ACC112 (cell line): ENCODE results near the gene ITGA3.
A peak's percentile ranks its signal among the peaks of the same experiment; 100 is the strongest.

ENCODE experiments used
- H2AFZ ChIP-seq: fragments of 200-600 bp; sonication (generic); one replicate; pipeline ENCODE4 v1.6.0; 2017; ENCODE audit warnings: antibody characterized with exemption, low read length; ENCODE audit not compliant: unreplicated experiment
- H3K27ac ChIP-seq: fragments of 200-600 bp; sonication (generic); 2 replicates; pipeline ENCODE4 v1.5.1; 2014; ENCODE audit warnings: low read depth, mild to moderate bottlenecking, antibody characterized with exemption, low read length, moderate library complexity
- H3K27me3 ChIP-seq: fragments of 200-600 bp; sonication (generic); 2 replicates; pipeline ENCODE4 v1.6.1; 2014; ENCODE audit warnings: mild to moderate bottlenecking, antibody characterized with exemption, low read length, moderate library complexity, mixed read lengths; ENCODE audit not compliant: insufficient read depth
- H3K36me3 ChIP-seq: fragments of 200-600 bp; sonication (generic); 2 replicates; pipeline ENCODE4 v1.6.1; 2016; ENCODE audit warnings: mild to moderate bottlenecking, antibody characterized with exemption, low read length, moderate library complexity, mixed read lengths; ENCODE audit not compliant: insufficient read depth
- H3K4me1 ChIP-seq: fragments of 200-600 bp; sonication (generic); one replicate; pipeline ENCODE4 v1.6.1; 2016; ENCODE audit warnings: low read length, mixed read lengths; ENCODE audit not compliant: insufficient read depth, unreplicated experiment, control insufficient read depth
- H3K4me3 ChIP-seq: fragments of 200-600 bp; sonication (generic); 2 replicates; pipeline ENCODE4 v1.5.1; 2014; ENCODE audit warnings: mild to moderate bottlenecking, low read depth, low read length
- H3K79me2 ChIP-seq: fragments of 200-600 bp; sonication (generic); one replicate; pipeline ENCODE4 v1.6.0; 2016; ENCODE audit warnings: low read length; ENCODE audit not compliant: control insufficient read depth, unreplicated experiment, insufficient read depth

ITGA3 gene

DNA sequence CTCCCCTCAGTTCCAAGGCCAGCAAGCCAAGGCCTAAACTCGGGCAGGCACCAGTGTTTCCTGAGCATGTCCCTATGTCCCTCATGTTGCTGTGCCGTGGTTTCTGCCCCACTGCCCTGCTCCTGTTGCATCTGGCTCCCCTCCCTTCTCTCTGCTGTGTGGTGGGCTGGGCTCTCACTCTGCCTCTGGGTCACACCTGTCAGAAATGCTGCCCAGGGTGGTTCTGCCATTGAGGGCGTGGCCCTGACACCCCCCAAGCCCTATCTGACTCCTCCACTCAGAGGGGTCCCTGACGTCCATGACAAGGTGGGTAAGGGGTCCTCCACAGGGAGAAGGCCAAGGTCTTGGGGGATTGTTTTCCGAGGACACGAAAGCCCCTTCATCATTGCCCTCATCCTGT is 9.2 kb upstream of the ITGA3 start:
- H3K27me3 ChIP-seq = no peaks in the 10 kb centered on the region
- no peaks in the 10 kb centered on the region for H3K36me3 ChIP-seq
- peak overlapping the region; percentile 79; the same call in 1 of the 2 replicates for H3K27ac ChIP-seq
- peaks cover 71% of the 10 kb centered on the region for H3K4me1 ChIP-seq
- H2AFZ ChIP-seq = no peak overlapping the region
- no peaks in the 10 kb centered on the region for H3K79me2 ChIP-seq
- no peak overlapping the region for H3K4me3 ChIP-seq

DNA sequence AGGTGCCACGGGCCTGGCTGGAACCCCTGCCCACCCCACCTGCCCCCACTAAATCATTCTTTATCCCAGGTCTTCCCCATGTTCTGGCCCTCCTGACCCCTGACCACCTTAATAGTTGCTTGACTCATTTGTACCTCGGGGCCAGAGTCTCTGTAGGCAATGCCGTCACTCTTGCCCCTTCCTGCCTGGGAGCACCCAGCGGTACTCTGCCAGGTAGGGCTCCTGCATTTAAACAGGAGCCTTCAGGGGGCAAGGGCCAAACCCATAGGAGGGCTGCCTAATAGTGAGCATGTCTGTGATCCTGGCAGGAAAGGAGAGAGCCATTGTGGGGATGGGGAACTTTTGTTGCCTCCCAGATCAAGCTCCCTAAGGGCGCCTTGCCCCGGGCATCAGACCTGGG is 8.8 kb upstream of the ITGA3 start:
- H2AFZ ChIP-seq = no peak overlapping the region
- no peaks in the 10 kb centered on the region for H3K36me3 ChIP-seq
- no peak overlapping the region for H3K4me3 ChIP-seq
- peak overlapping the region; percentile 79 for H3K27ac ChIP-seq
- peaks cover 75% of the 10 kb centered on the region for H3K4me1 ChIP-seq
- no peaks in the 10 kb centered on the region for H3K27me3 ChIP-seq
- H3K79me2 ChIP-seq = no peaks in the 10 kb centered on the region

DNA sequence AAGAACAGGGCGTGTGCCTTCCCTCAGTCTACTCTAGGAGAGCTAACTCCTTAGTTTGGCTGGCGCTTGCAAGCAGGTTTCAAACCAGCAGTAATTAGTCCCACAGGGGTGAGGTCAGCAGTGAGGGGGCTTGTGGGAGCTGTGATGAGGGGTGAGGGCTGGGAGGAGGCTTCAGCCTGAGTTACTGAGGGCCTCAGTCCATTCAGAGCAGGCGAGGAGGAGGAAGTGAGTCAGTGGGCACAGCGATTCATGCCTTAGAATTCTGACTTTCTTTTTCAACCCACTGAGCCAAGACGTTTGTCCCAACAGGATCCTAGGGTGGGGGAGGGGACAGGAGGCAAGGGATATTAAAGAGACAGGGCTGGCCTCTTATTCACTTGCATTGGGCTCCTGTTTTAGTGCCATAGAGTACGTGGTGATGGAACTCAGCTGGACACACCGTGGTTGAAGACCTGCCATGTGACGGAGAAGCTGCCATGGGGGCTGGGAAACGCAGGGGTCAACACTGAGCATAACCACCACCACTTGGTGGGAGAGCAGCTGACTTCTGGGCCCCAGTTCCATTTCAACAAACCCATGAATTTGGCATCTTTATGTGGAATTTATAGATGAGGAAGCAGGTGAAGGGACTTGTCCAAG is 8.3 kb upstream of the ITGA3 start:
- peak overlapping the region; percentile 79 for H3K27ac ChIP-seq
- no peak overlapping the region for H3K4me3 ChIP-seq
- H2AFZ ChIP-seq = no peak overlapping the region
- no peaks in the 10 kb centered on the region for H3K36me3 ChIP-seq
- peaks cover 80% of the 10 kb centered on the region for H3K4me1 ChIP-seq
- H3K79me2 ChIP-seq = no peaks in the 10 kb centered on the region
- H3K27me3 ChIP-seq = no peaks in the 10 kb centered on the region

DNA sequence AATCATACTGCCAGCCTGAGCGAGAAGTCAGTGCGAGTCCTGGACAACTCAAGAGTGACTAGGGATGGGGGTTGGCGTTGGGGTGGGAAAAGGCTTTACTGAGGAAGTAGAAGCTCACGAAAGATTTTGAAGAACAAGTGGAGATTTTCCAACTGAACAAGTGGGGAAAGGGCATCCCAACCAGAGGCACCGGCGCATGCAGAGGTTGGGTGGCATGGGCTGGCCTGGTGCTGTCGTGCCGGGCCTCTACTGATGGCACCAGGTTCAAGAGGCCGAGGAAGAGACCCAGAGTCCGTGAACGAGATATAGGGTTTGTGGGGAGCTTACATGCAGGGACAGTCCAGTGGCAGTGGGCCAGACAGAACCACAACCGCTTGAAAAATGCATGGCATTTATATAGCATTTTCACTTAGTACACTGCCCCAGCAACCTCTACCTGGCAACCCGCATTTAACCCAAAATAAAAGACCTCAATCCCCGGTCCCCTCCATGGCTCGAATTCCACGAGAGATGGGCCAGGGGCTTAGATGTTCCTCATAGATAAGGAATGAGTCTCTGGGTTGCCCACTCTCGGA is 7.7 kb upstream of the ITGA3 start:
- peaks cover 82% of the 10 kb centered on the region for H3K4me1 ChIP-seq
- no peaks in the 10 kb centered on the region for H3K36me3 ChIP-seq
- H3K79me2 ChIP-seq = no peaks in the 10 kb centered on the region
- H3K27ac ChIP-seq = peak overlapping the region; percentile 79
- H3K4me3 ChIP-seq = no peak overlapping the region
- H2AFZ ChIP-seq = no peak overlapping the region
- H3K27me3 ChIP-seq = no peaks in the 10 kb centered on the region

DNA sequence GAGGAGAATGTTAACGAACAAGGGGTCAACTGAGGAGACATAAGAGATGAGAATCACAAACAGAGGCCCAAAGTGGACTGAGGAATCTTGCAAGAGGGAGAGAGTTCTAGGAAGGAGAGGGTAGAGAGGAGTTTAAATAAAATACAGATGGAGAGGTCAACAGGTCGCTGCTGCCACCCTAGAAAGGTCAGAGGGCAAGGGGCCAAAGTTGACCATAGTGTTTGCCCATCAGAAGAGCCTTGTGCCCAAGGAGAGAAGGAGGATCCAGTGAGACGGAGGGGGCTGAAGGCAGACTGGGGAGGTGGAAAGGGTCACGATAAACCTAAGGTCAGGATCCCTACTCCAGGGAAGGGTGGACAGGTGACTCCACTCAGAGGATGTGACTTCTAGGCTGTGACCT is 6.9 kb upstream of the ITGA3 start:
- H3K27ac ChIP-seq = no peak overlapping the region
- H3K27me3 ChIP-seq = no peaks in the 10 kb centered on the region
- H3K79me2 ChIP-seq = peaks cover 6% of the 10 kb centered on the region
- H2AFZ ChIP-seq = no peak overlapping the region
- H3K4me1 ChIP-seq = peaks cover 82% of the 10 kb centered on the region
- H3K36me3 ChIP-seq = no peaks in the 10 kb centered on the region
- no peak overlapping the region for H3K4me3 ChIP-seq

DNA sequence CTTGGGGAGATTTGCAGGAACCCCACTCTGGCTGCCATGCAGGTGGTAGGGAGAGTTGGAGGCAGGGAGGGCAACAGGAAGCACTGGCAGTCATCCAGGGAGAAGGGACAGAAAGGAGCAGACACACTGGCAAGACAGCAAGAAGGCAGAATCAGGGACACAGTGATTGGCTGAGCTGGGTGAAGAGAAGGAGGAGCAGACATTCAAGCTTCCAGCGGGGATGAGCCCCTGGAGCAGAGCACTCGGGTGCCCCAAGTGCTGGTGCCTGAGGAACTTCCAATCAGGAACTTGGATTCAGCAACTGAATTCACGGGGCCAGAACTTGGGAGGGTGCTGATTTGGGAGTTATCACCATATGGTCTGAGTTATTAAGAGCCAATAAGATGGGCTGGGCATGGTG is 6.3 kb upstream of the ITGA3 start:
- peaks cover 13% of the 10 kb centered on the region for H3K79me2 ChIP-seq
- peaks cover 87% of the 10 kb centered on the region for H3K4me1 ChIP-seq
- H2AFZ ChIP-seq = no peak overlapping the region
- H3K27me3 ChIP-seq = no peaks in the 10 kb centered on the region
- H3K4me3 ChIP-seq = no peak overlapping the region
- no peak overlapping the region for H3K27ac ChIP-seq
- no peaks in the 10 kb centered on the region for H3K36me3 ChIP-seq

DNA sequence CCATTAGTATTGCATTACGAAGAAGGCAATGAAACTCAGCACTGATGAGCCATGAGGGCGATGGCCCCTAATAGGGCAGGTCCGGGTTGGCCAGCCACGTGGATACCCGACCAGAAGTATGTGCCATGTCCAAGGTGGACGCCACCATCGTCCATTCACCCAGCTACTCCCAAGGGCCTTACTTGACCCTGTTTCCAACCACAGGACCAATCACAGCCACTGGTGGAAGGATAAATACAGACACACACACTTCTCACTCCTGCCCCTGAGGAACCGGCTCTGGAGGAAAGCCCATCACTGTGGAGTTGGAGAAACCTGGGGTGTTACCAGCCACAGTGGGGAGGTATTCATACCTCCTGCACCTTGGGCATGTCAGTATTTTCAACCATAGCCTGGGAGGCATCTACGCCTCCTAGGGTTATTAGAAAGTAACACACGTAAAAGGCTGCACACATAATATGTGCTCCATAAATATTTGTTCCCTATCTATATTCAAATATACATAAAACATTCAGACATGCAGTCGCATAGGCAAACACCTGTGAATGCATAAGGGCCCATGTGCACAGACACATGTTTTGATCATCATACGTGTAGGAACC is 5.4 kb upstream of the ITGA3 start:
- 0 out of 2 replicates have a peak overlapping the region, but pooled peaks have one; percentile 3 for H3K4me3 ChIP-seq
- peak overlapping the region; percentile 83 for H3K27ac ChIP-seq
- no peaks in the 10 kb centered on the region for H3K27me3 ChIP-seq
- H2AFZ ChIP-seq = no peak overlapping the region
- H3K4me1 ChIP-seq = peaks cover 85% of the 10 kb centered on the region
- H3K79me2 ChIP-seq = peaks cover 21% of the 10 kb centered on the region
- no peaks in the 10 kb centered on the region for H3K36me3 ChIP-seq

DNA sequence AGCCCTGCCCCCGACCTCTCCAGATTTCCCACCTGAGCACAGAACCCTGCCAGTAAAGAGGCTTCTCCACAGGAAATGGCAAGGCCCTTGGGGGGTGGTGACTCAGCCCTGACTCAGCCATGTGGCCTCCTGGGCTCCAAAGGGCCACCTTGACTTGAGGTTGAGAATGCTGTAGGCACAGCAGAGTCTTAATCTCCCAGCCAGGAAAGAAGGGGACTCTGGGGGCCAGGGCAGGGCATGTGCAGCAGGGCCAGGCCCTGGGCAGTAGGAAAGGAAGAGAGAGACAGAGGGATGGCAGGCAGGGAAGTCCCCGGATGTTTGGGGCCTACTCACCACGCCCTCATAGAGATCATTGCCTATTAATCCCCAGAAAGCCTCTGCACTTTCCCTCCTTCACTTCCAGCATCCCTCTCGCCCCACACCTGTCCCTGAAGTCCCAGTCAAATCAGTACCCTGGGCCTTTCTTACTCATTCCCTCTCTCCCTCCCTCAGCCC is 4.8 kb upstream of the ITGA3 start:
- Histone ChIP-seq H3K4me1 (peaks cover 83% of the 10 kb centered on the region), H3K27ac (peak overlapping the region; percentile 83), H2AFZ (no peak overlapping the region), H3K4me3 (no peak overlapping the region), H3K79me2 (peaks cover 25% of the 10 kb centered on the region), H3K36me3 (no peaks in the 10 kb centered on the region), H3K27me3 (no peaks in the 10 kb centered on the region)

DNA sequence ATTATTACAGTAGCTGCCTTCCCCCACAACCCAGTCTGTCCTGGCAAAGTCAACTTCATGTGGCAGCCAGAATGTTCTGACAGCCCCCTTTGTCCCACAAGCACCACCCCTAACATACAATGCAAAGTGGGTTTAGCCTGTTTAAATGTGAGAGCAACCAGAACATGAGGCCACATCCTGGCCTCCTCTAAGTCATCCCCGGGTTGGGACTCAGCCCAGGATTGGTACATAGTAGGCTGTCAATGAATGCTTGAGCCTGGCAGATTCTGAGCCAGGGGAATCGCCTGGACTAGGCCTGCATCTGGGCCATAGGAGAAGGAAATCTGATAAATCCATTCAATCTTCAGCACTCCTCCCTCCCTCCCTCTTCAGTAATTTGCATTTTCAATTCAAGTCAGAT is 4.3 kb upstream of the ITGA3 start:
- Histone ChIP-seq H3K36me3 (no peaks in the 10 kb centered on the region), H3K79me2 (peaks cover 30% of the 10 kb centered on the region), H3K27ac (peak overlapping the region; percentile 83), H3K27me3 (no peaks in the 10 kb centered on the region), H3K4me3 (no peak overlapping the region), H3K4me1 (peaks cover 80% of the 10 kb centered on the region), H2AFZ (no peak overlapping the region)

DNA sequence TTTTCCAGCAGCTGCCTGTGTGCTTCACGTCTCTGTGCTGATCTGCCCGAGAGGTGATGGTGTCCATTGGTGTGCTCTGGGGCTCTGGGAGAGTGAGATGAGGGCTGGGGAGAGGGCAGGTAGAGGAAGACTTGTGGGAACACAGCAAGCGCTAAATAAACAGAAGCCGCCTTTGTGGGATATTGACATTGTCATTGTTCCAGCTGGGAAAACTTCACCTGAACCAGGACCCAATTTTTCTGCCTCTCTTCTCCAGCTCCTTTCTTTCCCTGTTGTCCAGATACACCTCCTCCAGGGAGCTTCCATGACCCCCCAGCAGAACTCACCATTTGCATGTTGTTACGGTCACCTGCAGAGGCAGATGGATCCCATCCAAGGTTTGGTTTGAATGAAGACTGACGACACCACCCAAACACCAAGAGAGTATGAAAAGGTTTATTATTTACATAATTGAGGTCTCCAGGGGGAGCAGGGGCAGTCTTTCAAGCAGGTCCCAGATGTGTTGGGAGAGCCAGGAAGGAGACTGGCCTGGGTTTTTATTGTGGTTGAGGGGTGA is 3.6 kb upstream of the ITGA3 start:
- H3K4me1 ChIP-seq = peaks cover 74% of the 10 kb centered on the region

More for the DNA sequence above, 3.6 kb upstream of the ITGA3 start:
- no peak overlapping the region for H3K4me3 ChIP-seq
- H3K79me2 ChIP-seq = peaks cover 37% of the 10 kb centered on the region
- H3K27me3 ChIP-seq = no peaks in the 10 kb centered on the region
- no peak overlapping the region for H2AFZ ChIP-seq
- peak overlapping the region; percentile 83 for H3K27ac ChIP-seq
- 0 out of 2 replicates have a peak, but pooled peaks cover 3% of the 10 kb centered on the region for H3K36me3 ChIP-seq
